HG03066 (cell line): ENCODE data around the gene MAP3K7CL.
"Not testable (repeated sequence)": the region's sequence is repeated elsewhere in the genome, so short reads cannot be mapped to it uniquely, and the experiment has no call there.

Source experiments
- ATAC-seq: cut with Tn5 transposase; IDR thresholded peaks from one replicate; pipeline ENCODE4 v1.9.1; 2021; ENCODE audit warnings: low read depth; ENCODE audit not compliant: unreplicated experiment

MAP3K7CL gene

DNA sequence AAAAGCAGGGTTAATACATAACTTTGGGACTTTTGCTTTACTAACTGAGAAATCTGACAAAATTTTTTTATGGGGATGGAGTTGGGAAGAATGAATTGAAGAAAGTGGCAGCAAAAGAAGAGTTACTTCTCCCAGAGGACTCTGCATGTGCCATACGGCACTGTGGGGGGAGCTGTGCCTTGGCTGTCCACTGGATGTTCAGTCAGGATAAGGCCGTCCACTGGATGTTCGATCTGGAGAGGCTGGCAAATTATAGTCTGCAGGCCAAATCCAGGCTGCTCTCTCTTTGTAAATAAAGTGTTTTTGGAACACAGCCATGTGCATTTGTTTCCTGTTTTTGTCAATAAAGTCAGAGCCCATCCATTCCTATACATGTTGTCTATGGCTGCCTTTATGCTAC lies 4.5 kb upstream of the MAP3K7CL start:
- ATAC-seq: no peak

DNA sequence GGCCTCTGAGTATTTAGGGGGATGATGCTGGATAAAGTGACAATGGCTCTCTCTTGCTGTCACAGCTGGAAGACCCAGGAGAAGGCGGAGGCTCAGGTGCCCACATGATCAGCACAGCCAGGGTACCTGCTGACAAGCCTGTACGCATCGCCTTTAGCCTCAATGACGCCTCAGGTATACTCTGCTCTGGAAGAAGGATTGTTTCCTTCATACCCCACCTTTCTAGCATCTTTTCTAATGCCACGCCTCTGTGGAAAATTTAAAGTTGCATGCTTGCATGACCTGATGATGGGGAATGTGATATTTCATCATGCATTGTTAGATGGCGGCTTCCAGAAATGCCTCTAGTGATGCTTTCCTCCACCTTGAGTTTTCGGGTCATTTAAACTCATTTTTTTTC lies 2.8 kb downstream of the MAP3K7CL start:
- no peak for ATAC-seq

DNA sequence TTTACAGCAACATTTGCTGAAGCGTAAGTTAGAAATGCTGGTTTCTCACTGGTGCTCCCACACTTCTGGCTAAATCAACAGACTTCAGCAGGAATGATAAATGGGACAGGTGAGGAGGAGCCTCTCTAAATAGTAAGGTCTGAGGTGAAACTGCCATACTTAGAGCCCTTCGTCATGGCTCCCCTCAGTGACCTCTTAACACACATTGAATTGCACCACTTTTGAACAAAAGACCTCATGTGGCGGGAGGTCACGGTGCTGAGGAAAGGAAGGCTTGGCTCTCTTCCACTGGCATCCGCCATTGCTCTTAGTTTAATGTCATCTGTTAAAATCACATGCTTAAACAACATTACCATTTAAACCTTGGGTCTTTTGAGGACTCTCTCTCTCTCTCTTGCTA lies 3.4 kb downstream of the MAP3K7CL start:
- no peak for ATAC-seq

DNA sequence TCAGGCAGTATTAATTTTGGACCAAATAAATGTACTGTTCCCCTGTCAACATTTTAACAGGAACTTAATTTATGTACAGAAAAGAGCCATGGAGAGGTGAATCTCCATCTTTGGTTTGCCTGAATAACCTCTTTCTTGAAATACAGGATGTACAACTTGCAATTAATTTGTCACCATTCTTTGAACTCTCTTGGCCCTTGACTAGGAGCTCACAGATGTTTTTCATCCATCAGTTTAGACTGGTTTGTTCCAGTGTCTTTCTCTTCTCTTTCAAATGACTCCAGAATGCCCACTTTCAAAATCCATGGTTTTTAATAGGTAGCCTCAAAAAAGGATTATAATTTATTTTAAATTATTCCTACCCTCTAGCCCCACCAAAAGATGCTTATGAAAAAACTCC lies 5.0 kb downstream of the MAP3K7CL start:
- ATAC-seq: no peak

DNA sequence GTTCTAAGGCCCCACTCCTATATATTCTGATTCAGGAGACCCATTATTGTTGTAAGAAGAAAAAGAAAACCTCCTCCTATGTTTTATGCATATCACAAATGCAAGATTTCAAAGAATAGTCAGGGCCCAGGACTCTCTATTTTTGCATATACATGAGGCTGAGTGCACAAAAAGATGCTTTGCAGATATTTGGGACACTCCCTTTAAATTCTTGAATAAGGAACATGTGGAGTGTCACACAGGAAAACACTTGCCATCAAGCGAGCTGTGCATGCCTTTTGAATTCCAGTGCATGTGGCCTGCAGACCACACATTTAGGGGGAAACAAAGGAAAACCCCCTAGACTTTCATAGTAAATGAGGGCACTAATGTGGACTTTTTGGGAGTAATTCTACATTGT lies 5.6 kb downstream of the MAP3K7CL start:
- ATAC-seq: no peak

DNA sequence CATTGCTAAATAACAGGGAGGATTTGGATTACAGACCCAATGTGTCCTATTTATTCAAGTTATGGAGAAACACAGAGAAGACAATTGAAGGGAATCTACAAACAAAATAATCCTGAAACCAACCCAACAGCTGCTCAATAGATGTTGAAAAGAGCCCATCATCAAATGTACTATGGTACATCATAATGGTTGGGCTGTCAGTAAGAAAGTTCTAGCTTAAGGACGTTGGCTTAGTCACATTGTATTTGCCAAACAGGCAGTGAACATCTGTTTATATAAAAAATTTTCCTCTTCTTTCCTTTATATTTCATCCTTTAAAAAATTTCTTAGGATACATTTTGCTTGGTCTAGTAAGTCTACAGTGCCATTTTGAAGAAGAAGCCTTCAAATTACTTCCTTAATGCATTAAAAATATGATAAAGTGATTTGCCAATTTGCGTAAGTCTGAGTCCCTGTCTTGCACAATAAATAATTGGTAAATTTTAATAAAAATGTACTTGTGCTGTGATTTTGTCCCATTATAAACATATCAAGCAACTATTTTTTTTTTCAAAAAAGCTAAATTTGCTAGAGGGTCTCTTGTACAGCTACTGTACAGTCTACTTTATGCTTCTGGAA lies 14.4 kb downstream of the MAP3K7CL start:
- ATAC-seq: no peak

DNA sequence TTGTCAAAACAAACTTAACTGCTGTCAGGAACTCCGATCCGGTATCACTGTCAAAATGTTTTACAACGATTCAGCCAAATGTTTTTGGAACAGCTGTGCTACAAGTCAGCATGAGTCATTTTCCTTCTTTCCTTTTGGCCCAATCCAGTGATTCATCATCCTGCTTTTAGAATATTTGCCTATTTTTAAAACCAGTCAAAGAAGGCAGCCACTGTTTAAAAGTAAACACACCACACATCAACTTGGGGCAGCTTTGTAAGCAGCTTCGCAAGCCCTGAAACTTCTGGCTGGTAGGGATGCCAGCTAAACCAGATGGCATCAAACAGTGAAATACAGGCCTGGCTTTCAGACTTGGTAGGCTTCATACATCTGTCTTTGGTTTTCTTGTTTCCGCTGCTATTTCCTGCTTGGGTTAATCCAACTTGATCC lies 14.9 kb downstream of the MAP3K7CL start:
- ATAC-seq: no peak

DNA sequence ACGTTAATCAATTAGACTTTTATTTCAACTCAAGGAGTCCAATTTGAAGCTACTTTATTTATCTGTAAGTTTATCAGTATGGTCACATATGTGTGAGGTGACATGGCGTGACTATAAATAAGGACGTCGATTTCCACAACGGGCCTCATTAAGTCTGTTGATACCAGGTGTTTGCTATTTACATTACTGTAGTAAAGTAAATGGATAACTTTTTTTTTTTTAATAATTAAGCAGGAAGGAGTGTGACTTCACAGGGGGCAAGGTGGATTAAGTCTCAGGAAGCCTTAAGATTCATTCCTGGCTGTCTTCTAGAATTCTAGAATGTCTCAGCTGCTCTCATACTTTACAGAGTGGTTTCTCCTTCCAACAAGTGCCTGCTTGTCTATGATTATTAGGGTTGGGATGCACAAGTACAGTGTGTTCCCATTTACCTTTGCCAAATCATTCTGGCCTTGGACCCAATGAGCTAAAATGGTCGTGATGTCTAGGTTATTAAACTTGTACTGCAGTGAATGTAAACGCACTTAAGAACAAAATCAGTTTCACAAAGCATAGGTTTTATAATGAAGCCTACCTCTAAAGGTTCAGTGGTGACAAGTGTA lies 15.5 kb downstream of the MAP3K7CL start:
- ATAC-seq: no peak

DNA sequence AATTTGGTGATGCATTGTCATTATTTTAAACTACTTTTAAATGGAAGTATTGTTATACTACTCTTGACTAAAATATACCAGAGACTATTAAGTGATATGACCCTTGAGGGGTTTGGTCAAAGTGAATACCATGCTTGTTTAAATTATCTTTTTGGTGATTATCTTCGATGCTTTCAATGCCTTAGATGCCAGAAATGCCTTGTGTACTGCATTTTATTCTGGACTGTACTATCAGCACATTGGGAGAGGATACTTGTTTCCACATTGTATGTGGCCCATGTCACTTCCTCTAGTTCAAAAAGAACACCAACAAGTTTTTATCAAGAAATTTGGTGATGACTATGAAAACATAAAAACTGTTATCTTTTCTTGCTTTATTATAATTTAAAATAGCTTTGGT lies 16.3 kb downstream of the MAP3K7CL start:
- ATAC-seq: no peak

DNA sequence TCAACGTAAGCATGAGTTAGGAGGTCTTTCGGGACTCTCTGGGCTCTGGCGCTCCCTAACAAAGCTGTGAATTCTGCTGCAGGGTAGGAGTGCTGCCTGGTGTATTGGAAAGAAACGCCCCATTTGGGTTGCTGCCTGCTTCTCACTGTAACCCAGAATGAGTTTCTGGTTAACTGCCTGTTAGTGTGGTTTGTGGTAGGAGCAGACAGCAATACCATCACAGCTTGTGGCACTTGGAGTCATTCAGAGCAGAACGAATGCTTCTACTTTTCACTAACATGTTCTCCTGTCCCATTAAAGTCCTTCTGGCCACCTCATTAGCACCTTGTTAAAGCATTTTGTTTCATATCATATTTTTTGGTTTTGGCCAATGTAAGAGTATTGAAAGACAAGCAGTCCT lies 18.1 kb downstream of the MAP3K7CL start:
- ATAC-seq: no peak

DNA sequence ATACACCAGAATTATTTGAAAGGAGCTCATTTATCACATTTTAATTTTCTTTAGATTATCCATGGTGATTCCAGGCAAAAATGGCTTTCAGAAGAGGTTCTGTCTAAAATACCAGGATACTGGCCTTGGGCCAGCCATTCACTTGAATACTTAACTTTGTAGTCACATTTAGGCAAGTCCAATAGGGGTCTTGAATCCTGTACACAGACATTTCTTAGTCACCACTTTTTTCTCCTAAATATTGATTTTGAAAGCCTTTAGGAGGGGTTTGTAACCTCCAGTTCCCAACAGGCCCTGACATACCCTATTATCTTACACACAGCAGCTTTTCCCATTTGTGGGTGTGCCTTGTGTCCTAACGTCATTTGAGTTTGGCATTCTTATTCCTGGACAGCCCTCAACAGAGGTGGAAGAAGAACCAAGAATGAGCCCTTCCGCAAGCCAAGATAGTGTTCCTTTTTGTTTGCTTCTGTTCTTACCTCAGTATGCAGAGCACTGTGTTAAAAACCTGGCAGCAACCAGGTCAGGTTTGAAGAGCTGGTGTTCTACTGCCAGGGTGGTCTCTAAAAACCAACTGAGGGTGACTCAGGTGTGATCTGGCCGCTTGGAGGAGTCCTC lies 19.5 kb downstream of the MAP3K7CL start:
- no peak for ATAC-seq

DNA sequence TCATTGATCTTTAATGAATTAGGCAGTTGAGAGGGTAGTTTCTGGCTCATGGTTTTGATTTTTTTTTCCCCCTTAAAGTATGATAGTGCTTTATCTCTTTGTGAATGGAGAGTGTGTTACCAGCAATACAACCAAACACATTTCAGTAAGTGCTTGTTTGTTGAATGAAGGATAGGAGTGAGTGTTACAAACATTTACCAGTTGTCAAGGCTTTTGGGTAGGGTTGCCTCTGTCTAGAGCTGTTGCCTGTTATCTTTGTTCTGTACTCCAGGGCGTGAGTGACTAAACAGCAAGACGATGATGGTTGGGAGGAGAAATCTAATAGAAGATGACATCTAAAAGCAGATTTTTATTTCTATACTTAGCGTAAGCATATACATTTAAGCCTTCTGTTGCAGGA lies 21.5 kb downstream of the MAP3K7CL start:
- no peak for ATAC-seq

DNA sequence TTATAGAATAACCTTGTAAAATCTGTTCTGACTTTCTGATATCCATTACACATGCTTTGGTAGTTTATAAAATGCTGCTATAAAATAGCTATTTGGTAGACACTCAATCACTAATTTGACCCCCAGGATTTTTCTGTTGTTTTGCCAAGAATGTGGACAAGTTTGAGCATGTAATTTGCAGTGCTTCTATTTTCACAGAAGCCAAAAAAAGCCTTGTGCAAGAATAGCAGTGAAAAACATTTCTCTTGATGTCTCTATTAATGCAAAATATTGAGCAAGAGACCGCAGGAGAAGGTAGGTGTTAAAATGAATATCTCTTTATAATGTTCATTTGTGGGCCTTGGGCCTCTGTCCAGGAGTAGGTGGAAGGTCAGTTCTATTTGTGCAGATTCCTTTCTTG lies 22.5 kb downstream of the MAP3K7CL start:
- ATAC-seq: no peak

DNA sequence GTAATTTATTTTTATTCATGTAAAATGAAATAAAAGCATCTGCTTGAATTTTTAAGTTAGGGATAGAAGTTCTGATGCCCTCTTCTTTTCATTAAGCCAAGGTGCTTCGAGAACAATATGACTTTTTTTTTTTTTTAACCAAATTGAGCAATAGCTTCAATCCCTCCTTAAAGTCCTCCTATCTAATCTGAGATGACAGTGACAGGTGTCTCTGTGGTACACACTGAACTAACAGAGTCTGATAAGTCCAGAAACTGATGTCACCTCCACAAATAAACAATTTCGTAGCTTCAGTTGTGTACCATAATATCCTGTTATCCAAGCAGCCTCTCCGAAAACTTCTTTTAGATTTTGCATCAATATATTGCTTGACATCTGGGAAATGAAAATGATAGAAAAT lies 23.8 kb downstream of the MAP3K7CL start:
- ATAC-seq: no peak

DNA sequence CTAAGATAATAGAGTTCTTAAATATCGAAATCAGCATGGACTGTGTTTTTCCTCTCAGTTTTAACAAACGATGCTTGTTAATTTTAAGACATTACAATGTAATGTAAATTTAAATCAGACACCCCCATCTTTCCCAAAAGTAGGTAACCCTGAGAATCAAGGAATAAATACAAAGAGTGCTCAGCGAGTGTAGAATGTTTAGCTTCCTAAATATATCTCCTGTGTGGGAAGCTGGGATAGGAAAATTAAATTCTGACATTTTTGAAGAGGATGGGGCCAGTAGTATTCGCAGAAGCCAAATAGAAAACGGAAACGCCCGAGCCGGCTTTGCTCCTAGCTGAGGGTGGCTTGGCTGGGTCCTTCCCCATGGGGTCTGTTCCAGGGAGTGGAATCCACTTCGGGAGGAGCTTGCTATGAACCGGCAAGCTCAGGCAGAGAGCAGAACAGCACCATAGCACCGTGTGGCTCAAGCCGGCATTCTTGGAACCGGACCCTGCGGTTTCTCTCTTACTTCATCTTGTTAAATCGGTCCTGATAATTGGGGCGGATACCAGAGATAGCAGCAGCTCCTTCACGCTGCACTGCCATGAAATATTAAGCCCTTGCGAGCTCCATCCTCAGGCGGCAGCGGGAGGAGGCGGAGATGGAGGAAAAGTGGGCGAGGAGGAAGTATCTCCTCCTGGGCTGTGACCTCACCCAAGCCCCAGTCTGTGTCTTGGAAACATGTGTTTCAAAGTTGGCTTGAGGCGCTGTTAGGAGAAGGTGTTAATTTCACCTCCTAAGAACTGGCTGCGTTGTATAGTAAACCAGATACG lies 24.9 kb downstream of the MAP3K7CL start:
- no peak for ATAC-seq

DNA sequence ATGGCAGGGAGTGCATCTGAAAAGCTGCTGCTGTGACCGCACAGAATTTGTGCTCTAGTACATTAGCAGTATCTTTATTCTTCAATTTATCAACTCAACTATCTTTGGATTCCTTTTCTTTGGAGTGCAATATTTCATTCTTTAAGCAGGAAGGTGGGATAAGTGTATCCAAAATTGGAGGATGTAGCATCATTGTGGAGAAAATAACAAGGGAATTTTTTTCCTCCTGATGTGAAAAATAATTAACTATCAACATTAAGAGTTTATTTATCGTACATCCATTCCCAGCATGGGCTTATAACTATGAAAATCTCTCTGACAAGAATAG lies 25.5 kb downstream of the MAP3K7CL start:
- no peak for ATAC-seq

DNA sequence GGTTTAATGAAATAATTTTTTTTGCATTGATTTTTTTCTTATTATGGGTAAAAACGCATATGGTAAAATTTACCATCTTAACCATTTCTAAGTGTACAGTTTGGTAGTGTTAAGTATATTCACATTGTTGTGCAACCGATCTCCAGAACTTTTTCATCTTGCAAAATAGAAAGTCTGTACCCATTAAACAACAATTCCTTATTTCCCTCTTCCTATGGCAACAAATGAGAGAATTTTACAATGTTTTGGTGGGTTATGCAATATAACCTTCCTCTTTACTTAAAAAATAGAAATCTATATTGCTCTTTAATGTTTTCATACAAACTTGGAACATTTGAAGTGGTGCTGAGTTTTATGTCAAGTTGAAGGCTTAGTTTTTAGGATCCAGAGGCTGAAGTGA lies 26.6 kb downstream of the MAP3K7CL start:
- no peak for ATAC-seq

DNA sequence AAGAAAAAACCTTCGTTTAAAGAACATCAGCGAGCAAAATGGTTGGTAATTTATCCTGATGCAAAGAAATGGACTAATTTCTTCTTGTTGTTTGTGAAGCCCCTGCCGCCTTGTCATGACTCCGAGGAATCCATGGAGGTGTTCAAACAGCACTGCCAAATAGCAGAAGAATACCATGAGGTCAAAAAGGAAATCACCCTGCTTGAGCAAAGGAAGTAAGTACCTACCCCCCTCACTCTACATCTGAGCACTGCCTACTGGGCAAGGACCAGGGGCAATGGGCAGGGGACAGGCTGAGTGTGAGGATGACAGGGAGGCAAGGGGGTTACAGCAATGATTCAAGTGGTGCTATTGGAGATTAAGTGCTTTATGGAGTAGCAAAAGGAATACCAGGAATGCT lies 29.4 kb downstream of the MAP3K7CL start:
- no peak for ATAC-seq

DNA sequence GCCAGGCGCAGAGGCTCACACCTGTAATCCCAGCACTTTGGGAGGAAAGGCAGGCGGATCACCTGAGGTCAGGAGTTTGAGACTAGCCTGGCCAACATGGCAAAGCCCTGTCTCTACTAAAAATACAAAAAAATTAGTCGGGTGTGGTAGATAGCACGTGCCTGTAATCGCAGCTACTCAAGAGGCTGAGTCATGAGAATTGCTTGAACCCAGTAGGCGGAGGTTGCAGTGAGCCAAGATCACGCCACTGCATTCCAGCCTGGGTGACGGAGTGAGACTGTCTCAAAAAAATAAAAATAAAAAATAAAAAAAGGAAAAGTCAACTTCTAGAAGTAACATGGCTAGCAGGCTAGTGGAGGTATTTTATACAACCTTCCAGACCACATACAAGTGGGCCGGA lies 32.4 kb downstream of the MAP3K7CL start:
- ATAC-seq: not testable (repeated sequence)

DNA sequence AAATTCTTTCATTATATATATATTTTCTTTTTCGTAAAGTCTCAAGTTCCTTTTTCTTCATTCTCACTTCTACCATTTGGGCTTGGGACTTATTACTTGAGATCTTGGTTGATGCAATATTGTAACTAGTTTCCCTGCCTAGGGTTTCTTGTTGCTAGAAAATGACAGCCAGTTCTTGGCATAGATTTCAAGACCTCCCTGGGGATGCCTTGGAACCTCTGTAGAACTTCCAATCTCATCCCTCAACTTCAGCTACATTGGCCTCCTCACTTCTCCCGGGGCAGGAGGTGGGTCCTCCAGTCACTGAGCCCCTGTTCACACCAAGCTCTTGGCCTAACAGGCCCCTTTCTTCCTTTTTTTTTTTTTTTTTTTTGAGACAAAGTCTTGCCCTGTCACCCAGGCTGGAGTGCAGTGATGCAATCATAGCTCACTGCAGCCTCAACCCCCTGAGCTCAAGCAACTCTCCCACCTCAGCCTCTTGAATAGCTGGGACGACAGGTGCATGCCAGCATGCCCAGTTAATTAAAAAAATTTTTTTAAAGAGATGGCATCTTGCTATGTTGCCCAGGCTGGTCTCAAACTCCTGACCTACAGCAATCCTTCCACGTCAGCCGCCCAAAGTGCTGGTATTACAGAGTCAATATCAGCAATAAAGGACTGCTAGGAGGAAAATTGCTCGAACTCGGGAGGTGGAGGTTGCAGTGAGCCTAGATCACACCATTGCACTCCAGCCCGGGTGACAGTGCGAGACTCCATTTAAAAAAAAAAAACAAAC lies 33.1 kb downstream of the MAP3K7CL start:
- ATAC-seq: no peak
